ENCODE measurements around the gene TBC1D14.

Gene TBC1D14

DNA sequence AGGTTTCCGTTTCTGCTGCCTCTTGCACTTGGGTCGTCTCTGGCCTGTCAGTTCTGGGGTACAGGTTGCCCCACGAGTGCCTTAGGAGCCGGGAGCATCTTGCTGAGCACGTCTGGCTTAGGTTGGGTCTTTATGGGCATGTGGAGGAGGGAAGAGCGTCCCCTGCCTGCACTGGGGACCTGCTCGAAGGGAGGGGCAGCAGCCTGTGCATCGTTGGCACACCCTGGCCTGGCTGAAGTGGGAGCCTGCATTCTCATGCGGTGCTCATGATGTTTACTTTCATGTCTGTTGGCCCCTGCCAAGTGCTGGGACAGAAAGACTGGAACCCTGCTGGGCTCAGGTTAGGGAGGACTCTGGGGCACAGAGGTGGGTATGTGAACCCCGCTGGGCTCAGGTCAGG, 109.7 kb downstream of the TBC1D14 start:
- Histone ChIP-seq H3K4me1 (no peaks in the 10 kb centered on the region), H3K27ac (no peak overlapping the region), H3K4me3 (no peak overlapping the region), H3K9me3 (no peaks in the 10 kb centered on the region), H3K27me3 (no peaks in the 10 kb centered on the region), H3K36me3 (peaks cover 28 to 99% (median 76%) of the 10 kb centered on the region in 3 donors)
- intact Hi-C loops (cut with DNase I; ENCODE audit: low total_unique reads) = no loop called here
- no peak for DNase-seq
- TF ChIP-seq, protein P1, sequence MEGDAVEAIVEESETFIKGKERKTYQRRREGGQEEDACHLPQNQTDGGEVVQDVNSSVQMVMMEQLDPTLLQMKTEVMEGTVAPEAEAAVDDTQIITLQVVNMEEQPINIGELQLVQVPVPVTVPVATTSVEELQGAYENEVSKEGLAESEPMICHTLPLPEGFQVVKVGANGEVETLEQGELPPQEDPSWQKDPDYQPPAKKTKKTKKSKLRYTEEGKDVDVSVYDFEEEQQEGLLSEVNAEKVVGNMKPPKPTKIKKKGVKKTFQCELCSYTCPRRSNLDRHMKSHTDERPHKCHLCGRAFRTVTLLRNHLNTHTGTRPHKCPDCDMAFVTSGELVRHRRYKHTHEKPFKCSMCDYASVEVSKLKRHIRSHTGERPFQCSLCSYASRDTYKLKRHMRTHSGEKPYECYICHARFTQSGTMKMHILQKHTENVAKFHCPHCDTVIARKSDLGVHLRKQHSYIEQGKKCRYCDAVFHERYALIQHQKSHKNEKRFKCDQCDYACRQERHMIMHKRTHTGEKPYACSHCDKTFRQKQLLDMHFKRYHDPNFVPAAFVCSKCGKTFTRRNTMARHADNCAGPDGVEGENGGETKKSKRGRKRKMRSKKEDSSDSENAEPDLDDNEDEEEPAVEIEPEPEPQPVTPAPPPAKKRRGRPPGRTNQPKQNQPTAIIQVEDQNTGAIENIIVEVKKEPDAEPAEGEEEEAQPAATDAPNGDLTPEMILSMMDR (IDR thresholded peaks at IDR 0.05) = no peak

DNA sequence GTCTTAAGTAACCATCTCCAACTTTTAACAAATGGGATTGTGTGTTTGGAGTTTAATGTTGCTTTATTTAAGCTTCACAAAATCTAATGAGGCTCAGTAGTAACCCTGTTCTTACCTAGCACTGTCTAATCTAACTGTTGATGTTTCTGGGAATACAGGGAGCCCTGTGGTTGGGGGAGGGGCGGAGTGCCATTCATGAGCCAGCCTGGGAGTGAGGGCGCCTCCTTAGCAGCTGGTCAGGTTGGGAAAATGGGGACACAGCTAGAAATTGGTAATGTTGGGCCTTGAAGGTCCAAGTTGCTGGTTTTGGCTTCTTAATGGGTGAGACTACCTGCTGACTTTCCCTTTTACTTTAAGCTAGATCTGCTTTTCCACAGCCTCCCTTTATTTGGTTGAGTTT, 110.7 kb downstream of the TBC1D14 start:
- H3K4me1 ChIP-seq = no peaks in the 10 kb centered on the region
- peaks cover 21 to 99% (median 74%) of the 10 kb centered on the region in 3 donors for H3K36me3 ChIP-seq
- intact Hi-C loops (cut with DNase I; ENCODE audit: low total_unique reads) = no loop called here
- no peaks in the 10 kb centered on the region for H3K27me3 ChIP-seq
- H3K4me3 ChIP-seq = no peak overlapping the region
- no peaks in the 10 kb centered on the region for H3K9me3 ChIP-seq
- H3K27ac ChIP-seq = no peak overlapping the region
- DNase-seq = no peak
- TF ChIP-seq, protein P1 (IDR thresholded peaks at IDR 0.05) = no peak

DNA sequence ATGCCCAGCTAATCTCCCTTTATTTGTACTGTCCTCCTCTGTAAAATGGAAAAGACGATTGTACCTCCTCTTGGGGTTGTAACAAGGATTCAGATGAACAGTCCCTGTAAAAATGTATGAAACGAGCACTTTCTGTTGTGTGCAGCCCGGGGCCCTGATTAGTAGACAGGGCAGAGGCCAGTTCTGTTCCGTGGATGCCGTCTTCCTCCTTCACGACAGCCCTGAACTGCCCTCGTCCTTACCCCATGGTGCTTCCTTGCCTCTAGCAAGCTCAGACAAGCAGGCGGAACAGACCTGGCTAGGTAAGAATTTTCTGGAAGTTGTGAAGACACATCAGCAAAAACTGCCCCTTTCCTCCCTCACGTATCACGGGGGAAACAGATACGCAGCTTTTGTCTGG, 111.2 kb downstream of the TBC1D14 start:
- intact Hi-C loops (cut with DNase I; ENCODE audit: low total_unique reads) = no loop called here
- H3K36me3 ChIP-seq = peaks cover 21 to 99% (median 74%) of the 10 kb centered on the region in 3 donors
- H3K27ac ChIP-seq = no peak overlapping the region

DNA sequence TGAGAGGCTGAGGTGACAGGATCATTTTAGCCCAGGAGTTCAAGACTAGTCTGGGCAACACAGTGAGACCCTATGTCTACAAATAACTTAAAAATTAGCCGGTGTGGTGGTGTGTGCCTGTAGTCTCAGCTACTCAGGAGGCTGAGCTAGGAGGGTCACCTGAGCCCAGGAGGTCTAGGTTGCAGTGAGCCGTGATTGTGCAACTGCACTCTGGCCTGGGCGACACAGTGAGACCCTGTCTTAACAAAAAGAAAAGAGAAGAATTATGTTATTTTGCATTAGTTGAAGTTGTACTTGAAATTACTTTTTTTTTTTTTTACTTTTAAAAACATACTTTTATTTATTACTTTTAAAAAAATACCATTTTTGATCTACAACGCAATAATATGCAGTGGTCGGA, 111.7 kb downstream of the TBC1D14 start:
- TF ChIP-seq, protein P1 (IDR thresholded peaks at IDR 0.05) = no peak

More for the DNA sequence above, 111.2 kb downstream of the TBC1D14 start:
- TF ChIP-seq, protein P1 (IDR thresholded peaks at IDR 0.05) = no peak
- Histone ChIP-seq H3K9me3 (no peaks in the 10 kb centered on the region), H3K27me3 (no peaks in the 10 kb centered on the region), H3K4me1 (no peaks in the 10 kb centered on the region), H3K4me3 (no peak overlapping the region)
- DNase-seq = no peak

DNA sequence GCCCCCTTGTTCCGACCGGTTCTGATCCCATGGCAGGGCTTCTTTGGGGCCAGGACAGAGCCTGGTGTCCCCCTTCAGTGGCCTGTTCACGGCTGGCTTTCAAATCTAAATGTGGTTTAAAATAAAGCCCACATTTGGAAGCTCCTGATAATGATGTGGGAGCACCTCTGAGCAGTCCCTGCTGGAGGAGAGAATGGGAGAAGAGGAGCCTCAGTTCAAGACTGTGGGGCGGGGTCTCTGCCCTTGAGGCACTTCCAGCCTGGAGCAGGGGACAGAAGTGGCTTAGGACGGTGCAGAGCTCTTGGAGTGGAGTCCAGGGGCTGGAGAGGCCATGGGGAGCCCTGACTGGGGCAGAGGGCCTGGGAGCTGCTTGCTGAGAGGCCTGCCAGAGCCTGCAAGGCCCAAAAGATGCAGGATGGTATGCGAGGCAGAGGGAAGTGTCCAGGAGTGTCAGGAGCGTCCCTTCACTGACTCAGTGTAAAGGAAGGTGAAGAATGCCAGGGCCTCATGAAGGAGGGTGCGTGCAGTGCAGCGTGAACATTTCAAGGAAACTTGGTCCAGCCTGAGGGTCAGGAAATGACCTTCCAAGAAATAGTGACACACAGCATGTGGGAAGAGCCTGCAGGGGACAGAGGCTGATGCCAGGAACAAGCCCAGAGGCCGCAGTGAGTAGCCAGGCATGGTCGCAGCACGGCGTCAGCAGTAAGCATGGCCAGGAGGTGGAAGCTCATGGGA, 112.5 kb downstream of the TBC1D14 start:
- peaks cover 15 to 98% (median 68%) of the 10 kb centered on the region in 3 donors for H3K36me3 ChIP-seq
- DNase-seq = no peak
- H3K27me3 ChIP-seq = no peaks in the 10 kb centered on the region
- H3K9me3 ChIP-seq = no peaks in the 10 kb centered on the region
- no peak overlapping the region for H3K4me3 ChIP-seq
- TF ChIP-seq, protein P1 (IDR thresholded peaks at IDR 0.05) = no peak
- H3K4me1 ChIP-seq = no peaks in the 10 kb centered on the region
- intact Hi-C loops (cut with DNase I; ENCODE audit: low total_unique reads) = no loop called here
- H3K27ac ChIP-seq = no peak overlapping the region

More for the DNA sequence above, 111.7 kb downstream of the TBC1D14 start:
- H3K9me3 ChIP-seq = no peaks in the 10 kb centered on the region
- no peak overlapping the region for H3K27ac ChIP-seq
- intact Hi-C loops (cut with DNase I; ENCODE audit: low total_unique reads) = no loop called here
- H3K4me3 ChIP-seq = no peak overlapping the region
- peaks cover 21 to 99% (median 75%) of the 10 kb centered on the region in 3 donors for H3K36me3 ChIP-seq
- no peaks in the 10 kb centered on the region for H3K4me1 ChIP-seq
- DNase-seq = no peak
- H3K27me3 ChIP-seq = no peaks in the 10 kb centered on the region
